ENCODE data around the gene MYO7B. TPM values are rescaled to one million over a fixed set of nuclear protein-coding genes. Genes with fewer than 3 reads are reported as not detected.
"Not testable (repeated sequence)": the region's sequence is repeated elsewhere in the genome, so short reads cannot be mapped to it uniquely, and the experiment has no call there.

Gene MYO7B
- total RNA-seq, 2 donors from 2014 or later = 0.14 to 0.78 TPM

- ATAC-seq (ENCODE audit: insufficient number of reproducible peaks, low FRiP score, low read depth) (no peak), DNase-seq (ENCODE audit: low spot score) (no peak)
- H3K4me1 ChIP-seq (ENCODE audit: control insufficient read depth in 1 of 2, low read depth in 2 of 2) = peaks cover 0 to 13% of the 10 kb centered on the region in 2 donors
- H3K27ac ChIP-seq = no peak overlapping the region
- H3K9me3 ChIP-seq = no peaks in the 10 kb centered on the region
- no peak for TF ChIP-seq CTCF (IDR thresholded peaks at IDR 0.05)
- no peaks in the 10 kb centered on the region for H3K36me3 ChIP-seq
- H3K27me3 ChIP-seq (replicated peaks; ENCODE audit: insufficient read depth) = no peaks in the 10 kb centered on the region
- H3K4me3 ChIP-seq = no peak overlapping the region
Observed at GRCh38 chr2:127542231-127542630, 6.7 kb downstream of the MYO7B start.

- H3K4me1 ChIP-seq (ENCODE audit: control insufficient read depth in 1 of 2, low read depth in 2 of 2) = peaks cover 0 to 13% of the 10 kb centered on the region in 2 donors
- ATAC-seq (ENCODE audit: insufficient number of reproducible peaks, low FRiP score, low read depth) = not testable (repeated sequence)
Observed at GRCh38 chr2:127543013-127543501, 7.6 kb downstream of the MYO7B start.

GRCh38 chr2:127545189-127545588, 9.7 kb downstream of the MYO7B start:
- no peak overlapping the region for H3K4me3 ChIP-seq
- ATAC-seq (ENCODE audit: insufficient number of reproducible peaks, low FRiP score, low read depth) = no peak
- H3K27ac ChIP-seq = no peak overlapping the region
- peaks cover 0 to 13% of the 10 kb centered on the region in 2 donors for H3K4me1 ChIP-seq (ENCODE audit: control insufficient read depth in 1 of 2, low read depth in 2 of 2)
- H3K27me3 ChIP-seq (replicated peaks; ENCODE audit: insufficient read depth) = no peaks in the 10 kb centered on the region
- no peak for DNase-seq (ENCODE audit: low spot score)
- H3K9me3 ChIP-seq = no peaks in the 10 kb centered on the region
- no peak for TF ChIP-seq CTCF (IDR thresholded peaks at IDR 0.05)
- H3K36me3 ChIP-seq = no peaks in the 10 kb centered on the region

More at GRCh38 chr2:127543013-127543501, 7.6 kb downstream of the MYO7B start:
- DNase-seq (ENCODE audit: low spot score); H3K36me3 ChIP-seq; H3K4me3 ChIP-seq; H3K9me3 ChIP-seq; H3K27ac ChIP-seq; H3K27me3 ChIP-seq (replicated peaks; ENCODE audit: insufficient read depth): not testable (repeated sequence)

- H3K4me1 ChIP-seq (ENCODE audit: control insufficient read depth in 1 of 2, low read depth in 2 of 2) = peaks cover 0 to 13% of the 10 kb centered on the region in 2 donors
- no peak overlapping the region for H3K27ac ChIP-seq
- no peaks in the 10 kb centered on the region for H3K36me3 ChIP-seq
- TF ChIP-seq CTCF (IDR thresholded peaks at IDR 0.05) = no peak
- DNase-seq (ENCODE audit: low spot score) (no peak), ATAC-seq (ENCODE audit: insufficient number of reproducible peaks, low FRiP score, low read depth) (no peak)
- H3K27me3 ChIP-seq (replicated peaks; ENCODE audit: insufficient read depth) = no peaks in the 10 kb centered on the region
- no peaks in the 10 kb centered on the region for H3K9me3 ChIP-seq
- H3K4me3 ChIP-seq = no peak overlapping the region
Observed at GRCh38 chr2:127545796-127546195, 10.3 kb downstream of the MYO7B start.

- Histone ChIP-seq H3K4me1 (ENCODE audit: control insufficient read depth in 1 of 2, low read depth in 2 of 2) (peaks cover 0 to 5% of the 10 kb centered on the region in 2 donors), H3K27me3 (replicated peaks; ENCODE audit: insufficient read depth) (no peaks in the 10 kb centered on the region), H3K9me3 (no peaks in the 10 kb centered on the region), H3K4me3 (no peak overlapping the region), H3K27ac (no peak overlapping the region), H3K36me3 (no peaks in the 10 kb centered on the region)
- no peak for TF ChIP-seq CTCF (IDR thresholded peaks at IDR 0.05)
- no peak for DNase-seq (ENCODE audit: low spot score)
- ATAC-seq (ENCODE audit: insufficient number of reproducible peaks, low FRiP score, low read depth) = no peak
Observed at GRCh38 chr2:127546797-127547196, 11.3 kb downstream of the MYO7B start.

Data from thoracic aorta (tissue), 2 donors.